GM23338 (cell line): ENCODE data around the gene CRP. TPM values are rescaled to one million over a fixed set of nuclear protein-coding genes. Genes with fewer than 3 reads are reported as not detected.
"Not testable (repeated sequence)": the region's sequence is repeated elsewhere in the genome, so short reads cannot be mapped to it uniquely, and the experiment has no call there.

Source experiments
- ATAC-seq: fragments of 200-7000 bp; cut with Tn5 transposase; 3 replicates; pipeline ENCODE4 v1.9.1; 2020
- DNase-seq: peaks from one replicate; pipeline ENCODE4 v3.0.0-alpha.2; 2015; ENCODE audit warnings: low spot score
- H2AFZ ChIP-seq: fragments of 200-600 bp; sonication (generic); 2 replicates; pipeline ENCODE4 v1.8.0; 2016; ENCODE audit warnings: antibody characterized with exemption, mild to moderate bottlenecking, moderate library complexity
- H3F3A ChIP-seq: fragments of 200-600 bp; sonication (generic); replicated peaks from 2 replicates; pipeline ENCODE4 v1.8.0; 2017; ENCODE audit warnings: antibody characterized with exemption, mixed run types, low read depth
- H3K27ac ChIP-seq: fragments of 200-600 bp; sonication (generic); 2 replicates; pipeline ENCODE4 v1.6.1; 2016; ENCODE audit warnings: low read depth
- H3K27me3 ChIP-seq: fragments of 200-600 bp; sonication (generic); 2 replicates; pipeline ENCODE4 v1.8.0; 2016; ENCODE audit warnings: mild to moderate bottlenecking, mixed run types, moderate library complexity; ENCODE audit not compliant: insufficient read depth
- H3K36me3 ChIP-seq: fragments of 200-600 bp; sonication (generic); 2 replicates; pipeline ENCODE4 v1.8.0; 2016; ENCODE audit warnings: mild to moderate bottlenecking; ENCODE audit not compliant: insufficient read depth
- H3K4me1 ChIP-seq: fragments of 200-600 bp; sonication (generic); 2 replicates; pipeline ENCODE4 v1.8.0; 2016; ENCODE audit warnings: mild to moderate bottlenecking, moderate library complexity; ENCODE audit not compliant: insufficient read depth
- H3K4me2 ChIP-seq: fragments of 200-600 bp; sonication (generic); 2 replicates; pipeline ENCODE4 v1.7.1; 2017; ENCODE audit warnings: mixed run types
- H3K4me3 ChIP-seq: fragments of 200-600 bp; sonication (generic); 2 replicates; pipeline ENCODE4 v1.6.1; 2016; ENCODE audit warnings: mixed run types
- H3K79me2 ChIP-seq: fragments of 200-600 bp; sonication (generic); replicated peaks from 2 replicates; pipeline ENCODE4 v1.8.0; 2017; ENCODE audit warnings: mild to moderate bottlenecking; ENCODE audit not compliant: insufficient read depth
- H3K9me2 ChIP-seq: fragments of 200-600 bp; sonication (generic); 2 replicates; pipeline ENCODE4 v1.8.0; 2017; ENCODE audit not compliant: insufficient read depth
- H4K20me1 ChIP-seq: fragments of 200-600 bp; sonication (generic); replicated peaks from 2 replicates; pipeline ENCODE4 v1.8.0; 2017; ENCODE audit warnings: mild to moderate bottlenecking; ENCODE audit not compliant: insufficient read depth
- H3K27ac Mint-ChIP-seq: 2 replicates; pipeline ENCODE4 v1.8.0; 2020; ENCODE audit warnings: inconsistent platforms, mild to moderate bottlenecking, moderate library complexity, mixed read lengths
- H3K27me3 Mint-ChIP-seq: 3 replicates; pipeline ENCODE4 v1.8.0; 2022; ENCODE audit warnings: low read depth, mild to moderate bottlenecking, moderate library complexity, mixed read lengths, inconsistent platforms; ENCODE audit not compliant: insufficient read depth, poor library complexity
- H3K36me3 Mint-ChIP-seq: 3 replicates; pipeline ENCODE4 v1.8.0; 2021; ENCODE audit warnings: low read depth, mild to moderate bottlenecking, inconsistent platforms, moderate library complexity, mixed read lengths
- H3K4me1 Mint-ChIP-seq: 3 replicates; pipeline ENCODE4 v1.8.0; 2020; ENCODE audit warnings: mild to moderate bottlenecking, inconsistent platforms, mixed read lengths
- H3K4me3 Mint-ChIP-seq: 3 replicates; pipeline ENCODE4 v1.8.0; 2021; ENCODE audit warnings: moderate library complexity, mild to moderate bottlenecking, inconsistent platforms, mixed read lengths
- H3K9me3 Mint-ChIP-seq: 3 replicates; pipeline ENCODE4 v1.8.0; 2020; ENCODE audit warnings: moderate library complexity, mild to moderate bottlenecking, inconsistent platforms, mixed read lengths
- CREB1 ChIP-seq: fragments of 250-450 bp; sonication (Bioruptor Pico); IDR thresholded peaks from 2 replicates; pipeline ENCODE4 v1.5.0; 2020; ENCODE audit warnings: low read depth, mild to moderate bottlenecking, moderate library complexity
- ETS1 ChIP-seq: IDR thresholded peaks from 2 replicates; pipeline ENCODE4 v1.6.1; 2016; ENCODE audit warnings: antibody characterized with exemption
- EZH2 ChIP-seq: fragments of 200-600 bp; sonication (generic); IDR thresholded peaks from one replicate; pipeline ENCODE4 v1.8.0; 2017; ENCODE audit warnings: antibody characterized with exemption, mild to moderate bottlenecking, low read depth; ENCODE audit not compliant: unreplicated experiment
- STAT1 ChIP-seq: IDR thresholded peaks from one replicate; pipeline ENCODE4 v1.6.1; 2016; ENCODE audit warnings: antibody characterized with exemption; ENCODE audit not compliant: unreplicated experiment
- ZNF114 ChIP-seq: fragments of 250-450 bp; sonication (Bioruptor Pico); IDR thresholded peaks from 2 replicates; pipeline ENCODE4 v1.5.0; 2020; ENCODE audit warnings: mild to moderate bottlenecking, moderate library complexity
- ZNF462 ChIP-seq: fragments of 250-450 bp; sonication (Bioruptor Pico); IDR thresholded peaks from 2 replicates; pipeline ENCODE4 v1.5.0; 2020; ENCODE audit warnings: mild to moderate bottlenecking, moderate library complexity
- polyA plus RNA-seq: library from polyadenylated mRNA; unstranded; fragments of >200 nt; fragmentation: Nextera tagmentation; extraction: Ambion mirVana; gene quantifications from 2 replicates; pipeline ENCODE4 v1.2.1, GENCODE V29; 2016
- total RNA-seq: library from RNA; depleted of rRNA; stranded (reverse); fragments of >200 nt; shearing (Covaris generic); gene quantifications from 2 replicates; pipeline ENCODE4 v1.2.3, GENCODE V29; 2014

The CRP gene
- total and polyA plus RNA-seq, 2 experiments from 2014 or later: not detected

- H3K4me2 ChIP-seq, H3K4me3 ChIP-seq, H3K9me2 ChIP-seq, H4K20me1 ChIP-seq, H3F3A ChIP-seq, H3K27ac ChIP-seq, H3K4me1 ChIP-seq, H3K27me3 Mint-ChIP-seq, ATAC-seq, H2AFZ ChIP-seq, H3K79me2 ChIP-seq, H3K4me3 Mint-ChIP-seq, H3K27me3 ChIP-seq, H3K4me1 Mint-ChIP-seq: not testable (repeated sequence)
- 0 out of 2 replicates have a peak, but pooled peaks have one; percentile 38 for TF ChIP-seq ZNF114
- TF ChIP-seq CREB1 (CRISPR knock-in tag): peak; percentile 43
- Mint-ChIP-seq H3K9me3 (peaks cover 60% of the 10 kb centered on the region), H3K36me3 (peaks cover 39% of the 10 kb centered on the region), H3K27ac (0 out of 2 replicates have a peak overlapping the region, but pooled peaks have one; percentile 24)
- H3K36me3 ChIP-seq: peaks cover 13% of the 10 kb centered on the region
- DNase-seq: peak; percentile 50
Measured at GRCh38 chr1:159723188-159723587, 8.8 kb upstream of the CRP start.

GRCh38 chr1:159719990-159720389, 5.6 kb upstream of the CRP start:
- no peak overlapping the region for H3K27ac Mint-ChIP-seq
- H2AFZ ChIP-seq: no peak overlapping the region
- H3K36me3 ChIP-seq: peaks cover 18% of the 10 kb centered on the region
- no peak overlapping the region for H3K4me3 Mint-ChIP-seq
- ATAC-seq (no peak), DNase-seq (no peak)
- H3K9me3 Mint-ChIP-seq: peaks cover 72% of the 10 kb centered on the region
- H3K4me1 Mint-ChIP-seq: no peaks in the 10 kb centered on the region
- no peak overlapping the region for H3K4me2 ChIP-seq
- H3K27me3 Mint-ChIP-seq: peaks cover 4% of the 10 kb centered on the region
- no peak overlapping the region for H3K27ac ChIP-seq
- 0 out of 2 replicates have a peak, but pooled peaks cover 2% of the 10 kb centered on the region for H3K9me2 ChIP-seq
- no peak for TF ChIP-seq ZNF114
- no peak for TF ChIP-seq EZH2
- no peak for TF ChIP-seq ZNF462 (CRISPR knock-in tag)
- no peak for TF ChIP-seq ETS1
- TF ChIP-seq CREB1 (CRISPR knock-in tag): no peak
- TF ChIP-seq STAT1: no peak
- H3K27me3 ChIP-seq: no peaks in the 10 kb centered on the region
- H3K79me2 ChIP-seq: no peaks in the 10 kb centered on the region
- H3K36me3 Mint-ChIP-seq: peaks cover 46% of the 10 kb centered on the region
- no peaks in the 10 kb centered on the region for H3F3A ChIP-seq
- no peaks in the 10 kb centered on the region for H4K20me1 ChIP-seq
- no peaks in the 10 kb centered on the region for H3K4me1 ChIP-seq
- no peak overlapping the region for H3K4me3 ChIP-seq
